Pulmonary artery endothelial cell (primary cell): Measurements from ENCODE around the gene ADGRL2. TPM values are rescaled to one million over a fixed set of nuclear protein-coding genes. Genes with fewer than 3 reads are reported as not detected.
"Not testable (repeated sequence)": the region's sequence is repeated elsewhere in the genome, so short reads cannot be mapped to it uniquely, and the experiment has no call there.

Experiments used
- DNase-seq: peaks from one replicate; pipeline ENCODE4 v3.0.0-alpha.2; 2011; ENCODE audit warnings: low read depth, low spot score
- total RNA-seq: library from RNA; depleted of rRNA; stranded (reverse); fragments of >200 nt; gene quantifications from 2 replicates; pipeline ENCODE4 v1.2.3, GENCODE V29; 2014

The ADGRL2 gene
- total RNA-seq, 1 donor from 2014 or later: 64.4 TPM

DNA sequence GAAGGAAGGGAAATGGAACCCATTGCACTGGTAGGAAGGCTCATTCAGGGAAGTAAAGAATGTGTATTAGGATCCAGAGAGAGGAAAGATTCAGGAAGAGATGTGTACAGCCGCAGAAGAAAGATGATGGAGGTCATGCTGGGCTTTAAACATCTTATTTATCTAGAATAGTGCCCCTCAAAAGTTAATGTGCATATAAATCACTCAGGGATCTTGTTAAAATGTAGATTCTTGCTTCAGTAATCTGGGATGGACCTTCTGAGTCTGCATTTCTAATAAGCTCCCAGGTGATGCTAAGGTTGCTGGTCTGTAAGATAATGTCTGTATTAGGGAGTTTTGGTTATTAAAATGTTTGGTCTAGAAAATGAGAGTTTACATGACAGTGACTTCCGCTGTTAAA is 46.3 kb downstream of the ADGRL2 start:
- DNase-seq: no peak

DNA sequence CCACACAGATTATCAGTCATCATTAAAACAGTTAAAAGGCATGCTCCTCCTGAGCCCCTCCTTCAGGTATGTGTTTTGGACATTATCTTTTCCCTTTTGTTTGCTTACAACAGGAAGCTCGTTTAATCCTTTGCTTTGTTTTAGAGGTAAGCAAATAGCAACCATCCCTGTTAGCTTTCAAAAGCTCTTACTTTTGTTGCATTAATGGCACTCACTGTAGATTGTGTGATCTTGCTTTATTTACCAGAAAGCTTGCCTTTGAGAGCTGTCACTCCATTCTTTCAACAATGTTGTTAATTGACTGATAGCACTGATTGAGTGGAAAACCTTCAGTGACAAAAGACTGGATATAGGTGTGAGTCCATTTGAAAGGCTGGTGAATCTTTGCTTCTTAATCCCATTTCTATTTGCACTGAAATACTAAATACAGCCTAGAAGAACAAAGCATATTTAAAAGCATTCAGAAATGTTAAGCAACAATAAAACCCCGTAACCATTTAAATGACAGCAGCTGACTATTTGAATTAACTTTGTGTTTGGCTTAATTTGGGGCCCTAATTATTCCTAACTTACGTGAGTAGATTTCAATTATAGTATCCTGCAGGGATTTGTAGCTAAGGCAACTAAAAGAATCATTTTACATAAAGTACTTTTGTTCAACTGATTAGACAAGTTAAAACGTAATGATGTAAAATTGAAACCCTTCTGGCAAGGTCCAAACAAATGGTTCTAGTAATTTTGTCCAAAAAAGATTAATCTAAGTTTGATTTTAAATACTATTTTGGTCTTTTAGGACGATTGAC is 48.3 kb downstream of the ADGRL2 start:
- DNase-seq: no peak

DNA sequence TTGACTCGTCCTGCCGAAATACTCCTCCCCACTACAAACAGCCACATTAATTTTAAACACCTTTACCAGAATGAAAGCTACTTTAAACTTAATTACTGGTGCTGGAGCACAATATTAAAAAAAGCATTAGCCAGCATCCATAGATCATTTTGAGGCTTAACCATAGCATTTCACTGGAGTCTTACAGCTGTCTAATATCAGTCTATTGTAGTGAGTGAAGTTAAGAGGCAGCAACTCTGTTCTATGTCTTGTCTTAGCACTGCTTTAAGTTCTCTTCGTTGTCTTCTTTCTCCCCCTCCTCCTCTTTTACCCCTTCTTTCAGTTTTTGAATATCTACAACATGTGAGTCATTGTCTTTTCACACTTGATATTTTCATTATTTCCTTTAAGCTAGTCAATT is 49.3 kb downstream of the ADGRL2 start:
- DNase-seq: no peak

DNA sequence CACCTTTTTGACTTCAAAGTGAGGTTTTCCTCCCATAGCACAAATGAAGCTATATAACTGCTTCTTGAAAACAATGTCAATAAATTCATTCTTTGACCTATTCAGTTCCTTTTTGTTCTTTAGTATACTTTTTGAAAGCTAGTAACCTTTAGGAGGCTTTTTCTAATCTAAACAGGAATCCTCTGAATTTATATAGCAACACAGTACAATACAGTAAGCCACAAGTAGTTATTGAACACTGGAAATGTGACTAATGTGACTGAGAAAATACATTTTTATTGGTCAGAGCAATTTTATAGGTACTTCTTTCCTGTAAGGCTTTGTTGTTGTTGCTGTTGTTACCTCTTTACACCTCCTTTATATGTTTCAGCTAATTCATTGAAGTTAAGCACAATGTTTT is 49.8 kb downstream of the ADGRL2 start:
- no peak for DNase-seq

DNA sequence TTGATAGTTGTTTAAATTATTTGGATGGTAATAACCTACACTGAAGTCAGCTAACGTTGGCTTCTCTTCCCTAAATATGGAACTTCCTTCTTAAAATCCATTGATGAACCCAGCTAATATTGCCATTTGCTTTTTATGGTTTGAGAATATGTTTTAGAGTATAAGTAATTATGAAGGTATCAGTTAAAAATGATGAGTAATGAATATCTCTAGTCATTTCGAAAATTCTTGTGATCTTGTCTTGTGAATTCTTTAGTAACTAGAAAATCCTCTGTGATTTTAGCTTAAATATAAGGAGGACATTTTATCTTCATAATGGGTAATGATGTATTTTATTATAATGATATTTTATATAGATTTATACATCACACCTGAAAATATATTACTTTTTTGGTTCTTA is 50.5 kb downstream of the ADGRL2 start:
- no peak for DNase-seq

DNA sequence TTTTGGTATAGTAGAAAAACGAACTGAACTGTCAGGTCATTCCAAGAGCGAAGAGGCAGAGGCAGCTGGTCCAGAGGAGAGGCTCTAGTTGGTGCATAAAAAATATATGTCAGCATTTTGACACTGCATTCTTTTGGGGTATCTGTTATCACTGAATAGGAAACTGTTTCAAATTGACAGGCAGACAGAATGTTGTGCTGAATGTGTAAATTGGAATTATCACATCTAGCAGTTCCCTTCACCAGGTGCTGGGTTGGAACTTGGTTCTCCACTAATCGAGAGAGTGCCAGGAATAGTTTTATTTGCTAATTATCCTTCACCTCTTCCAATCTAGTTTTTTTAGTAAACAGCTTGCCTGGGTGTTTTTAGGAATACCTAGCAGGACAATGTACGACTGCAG is 52.2 kb downstream of the ADGRL2 start:
- no peak for DNase-seq

DNA sequence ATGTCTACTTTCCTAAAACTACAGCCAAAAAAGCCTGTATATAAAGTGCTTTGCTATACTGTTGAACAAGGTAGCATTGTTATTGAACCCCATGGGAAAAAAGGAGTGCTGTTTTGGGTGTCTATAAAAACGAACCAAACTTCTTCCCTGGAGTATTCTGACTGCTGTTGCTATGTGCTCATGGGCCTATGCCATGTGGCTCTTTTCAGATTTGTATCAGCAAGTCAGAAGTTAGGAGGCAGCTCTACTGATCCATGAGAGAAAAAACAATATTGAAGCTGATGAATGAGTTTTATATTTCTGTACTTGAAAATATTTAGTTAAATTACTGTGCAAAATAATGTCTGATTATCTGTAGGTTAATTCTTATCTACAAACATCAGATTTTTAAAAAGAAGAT is 66.5 kb downstream of the ADGRL2 start:
- no peak for DNase-seq

DNA sequence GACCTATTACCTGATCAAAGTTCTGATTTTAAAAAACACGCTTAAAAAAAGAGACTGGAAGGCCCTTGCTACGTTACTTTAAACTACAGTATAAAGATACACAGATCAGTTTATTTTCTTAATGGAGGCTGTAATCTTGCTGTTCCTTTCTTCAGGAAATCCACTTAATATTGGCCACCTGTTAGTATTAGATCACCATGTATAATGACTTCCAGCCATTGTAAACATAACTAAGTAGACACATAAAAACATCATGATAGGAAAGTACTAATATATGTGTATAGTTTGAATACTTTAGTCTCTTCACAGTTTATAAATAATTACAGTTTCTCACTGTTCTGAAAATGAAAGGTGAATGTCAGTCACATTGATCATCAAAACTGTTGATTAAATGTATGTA is 68.6 kb downstream of the ADGRL2 start:
- no peak for DNase-seq

DNA sequence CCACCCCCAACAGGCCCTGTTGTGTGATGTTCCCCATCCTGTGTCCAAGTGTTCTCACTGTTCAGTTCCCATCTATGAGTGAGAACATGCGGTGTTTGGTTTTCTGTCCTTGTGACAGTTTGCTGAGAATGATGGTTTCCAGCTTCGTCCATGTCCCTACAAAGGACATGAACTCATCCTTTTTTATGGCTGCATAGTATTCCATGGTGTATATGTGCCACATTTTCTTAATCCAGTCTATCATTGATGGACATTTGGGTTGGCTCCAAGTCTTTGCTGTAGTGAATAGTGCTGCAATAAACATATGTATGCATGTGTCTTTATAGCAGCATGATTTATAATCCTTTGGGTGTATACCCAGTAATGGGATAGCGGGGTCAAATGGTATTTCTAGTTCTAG is 70.4 kb downstream of the ADGRL2 start:
- DNase-seq: not testable (repeated sequence)

DNA sequence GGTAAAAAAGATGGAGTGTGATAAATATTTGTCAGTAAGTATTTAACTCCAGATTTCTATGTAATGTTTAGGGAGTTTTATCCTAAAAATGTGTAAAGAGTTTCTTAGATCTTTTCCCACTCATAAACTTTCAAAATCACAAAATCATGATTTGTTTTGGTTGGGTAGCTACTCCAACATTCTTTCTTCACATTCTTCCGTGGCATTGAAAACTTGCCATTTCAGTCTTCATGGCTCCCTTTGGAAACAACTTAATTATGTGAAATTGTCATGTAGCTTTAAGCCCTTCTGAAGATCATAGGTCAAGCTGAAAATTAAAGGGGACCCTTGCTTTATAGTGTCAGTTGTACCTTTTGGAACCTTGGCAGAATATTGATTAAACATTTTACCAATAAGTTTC is 73.2 kb downstream of the ADGRL2 start:
- no peak for DNase-seq

DNA sequence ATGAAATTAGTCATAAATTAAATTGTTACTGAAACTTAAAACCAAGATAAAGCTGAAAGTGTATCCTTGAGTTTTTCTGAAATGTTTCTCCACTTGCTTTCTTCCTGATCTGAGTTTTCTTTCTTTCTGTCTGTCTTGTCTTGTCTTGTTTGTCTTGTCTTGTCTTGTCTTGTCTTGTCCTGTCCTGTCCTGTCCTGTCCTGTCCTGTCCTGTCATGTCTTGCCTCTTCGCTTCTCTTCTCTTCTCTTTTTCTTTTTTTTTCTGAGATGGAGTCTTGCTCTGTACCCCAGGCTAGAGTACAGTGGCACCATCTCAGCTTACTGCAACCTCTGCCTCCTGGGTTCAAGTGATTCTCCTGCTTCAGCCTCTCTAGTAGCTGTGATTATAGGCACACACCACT is 73.7 kb downstream of the ADGRL2 start:
- DNase-seq: no peak

DNA sequence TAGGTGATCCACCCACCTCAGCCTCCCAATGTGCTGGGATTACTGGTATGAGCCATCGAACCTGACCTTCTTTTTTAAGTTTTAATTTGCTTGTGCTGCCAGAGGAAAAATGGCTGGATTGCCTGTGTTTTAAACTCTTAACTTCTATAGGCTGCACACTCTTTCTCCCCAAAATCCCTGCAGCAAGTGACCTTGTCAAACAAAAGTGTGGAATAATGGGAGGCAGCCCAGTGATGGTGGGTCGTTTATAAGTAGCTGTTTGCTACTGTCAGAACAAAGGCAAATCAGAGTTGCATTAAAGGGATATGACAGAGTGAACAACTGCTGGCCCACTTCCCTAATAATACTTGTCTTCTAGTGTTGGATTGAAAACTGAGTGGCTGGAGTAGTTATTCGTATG is 74.2 kb downstream of the ADGRL2 start:
- no peak for DNase-seq

DNA sequence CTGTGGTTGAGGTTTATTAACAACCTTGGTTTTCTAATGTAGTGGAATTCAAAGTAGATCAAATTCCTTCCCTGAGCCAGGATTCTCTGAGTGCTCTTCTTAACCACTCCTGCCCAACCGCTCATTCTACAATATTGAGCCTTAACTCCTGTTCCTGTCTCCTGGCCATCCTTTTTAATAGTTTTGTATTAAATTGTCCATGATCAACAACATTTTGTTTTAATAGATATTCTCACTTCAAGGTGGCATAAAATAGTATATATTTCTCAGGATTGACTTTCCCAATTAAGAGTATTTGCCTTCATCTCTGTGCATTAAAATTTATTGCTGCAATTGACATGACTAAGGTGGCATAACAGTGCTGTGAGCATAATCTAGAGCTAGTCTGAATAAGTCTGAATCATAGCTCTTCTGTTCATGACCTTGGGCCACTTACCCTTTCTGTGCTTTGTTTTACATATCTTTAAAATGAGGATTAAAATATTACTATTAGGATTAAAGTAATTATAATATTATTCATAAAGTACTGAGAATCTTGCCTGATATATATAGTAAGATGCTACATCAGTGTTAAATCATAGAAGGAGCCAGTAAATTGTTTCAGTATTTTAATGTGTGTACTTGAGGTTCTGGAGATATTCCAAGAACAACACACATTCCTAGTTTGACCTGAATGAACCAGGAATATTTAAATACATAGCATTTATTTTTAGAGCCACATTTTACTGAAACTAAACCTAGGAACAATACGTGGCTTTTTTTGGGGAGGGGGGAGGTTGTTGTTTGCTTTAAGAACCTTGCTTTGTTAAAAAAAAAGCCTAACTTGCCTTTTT is 76.4 kb downstream of the ADGRL2 start:
- no peak for DNase-seq

DNA sequence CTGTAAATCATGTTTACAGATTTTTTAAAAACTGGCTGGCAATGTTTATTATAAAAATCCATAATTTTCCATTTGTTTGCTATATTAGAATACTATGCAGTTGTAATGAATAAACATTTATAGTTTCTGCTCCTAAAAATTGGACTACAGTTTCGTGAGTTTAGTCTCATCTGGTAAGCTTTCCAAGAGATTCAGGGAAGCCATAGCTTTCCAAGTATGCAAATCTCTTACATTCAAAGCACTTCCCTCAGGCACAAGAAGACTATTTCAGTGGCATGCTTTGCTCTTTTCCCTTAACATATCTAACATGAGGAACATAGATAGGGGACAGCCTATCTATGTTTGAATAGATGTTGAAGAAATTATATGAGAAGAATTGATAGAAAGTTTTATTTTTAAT is 77.2 kb downstream of the ADGRL2 start:
- no peak for DNase-seq

DNA sequence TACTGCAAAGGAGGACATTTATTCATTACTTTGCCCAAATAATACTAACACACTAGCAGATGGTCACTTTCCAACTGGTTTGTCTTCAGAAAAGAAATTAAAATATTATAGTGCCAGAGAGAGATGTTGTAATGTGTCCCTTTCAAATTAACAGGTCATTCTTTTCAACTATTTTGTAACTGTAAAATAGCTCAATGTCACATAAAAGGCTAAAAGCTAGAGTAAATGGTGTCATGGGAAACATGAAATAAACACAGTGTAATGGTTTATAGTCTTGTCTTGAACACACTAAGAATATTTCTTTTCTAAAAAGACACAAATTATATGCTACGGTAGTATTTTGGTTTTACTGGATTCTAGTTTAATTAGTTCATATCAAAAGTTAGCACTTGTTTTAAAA is 77.8 kb downstream of the ADGRL2 start:
- DNase-seq: no peak

DNA sequence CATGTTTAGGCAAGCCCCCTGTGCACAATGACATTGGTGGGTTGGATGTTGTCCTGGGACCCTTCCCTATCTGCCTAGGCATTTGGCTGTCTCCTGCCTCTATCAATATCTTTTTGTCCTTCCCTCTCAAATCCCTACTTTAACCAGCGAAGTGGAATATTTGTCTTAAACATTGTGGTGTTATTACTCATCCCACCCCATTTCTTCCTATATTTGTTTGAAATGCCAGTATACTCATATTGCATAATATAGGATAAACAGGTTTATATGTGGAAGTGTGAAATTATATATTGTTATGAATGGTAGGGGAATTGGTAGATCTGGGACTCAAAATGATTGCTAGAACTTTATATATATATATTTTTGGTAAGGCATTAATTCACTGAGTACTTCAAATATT is 80.0 kb downstream of the ADGRL2 start:
- no peak for DNase-seq

DNA sequence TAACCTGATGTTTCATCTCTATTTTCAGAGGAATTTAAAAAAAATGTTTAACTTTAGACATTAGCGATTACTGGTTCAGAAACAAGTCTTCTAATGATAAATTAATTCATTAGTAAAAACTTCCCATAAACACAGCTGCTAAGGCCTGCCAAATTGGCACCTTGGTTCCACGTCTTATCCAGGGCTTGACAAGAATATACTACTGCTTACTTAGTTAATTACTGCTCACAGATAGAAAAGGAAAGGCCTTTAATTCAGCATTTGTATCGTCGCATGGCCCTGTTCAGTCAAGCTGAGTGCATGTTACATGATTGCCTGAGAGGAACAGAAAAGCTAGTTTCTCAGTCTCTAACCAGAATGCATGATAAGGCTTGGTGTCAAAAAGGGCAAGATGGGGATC is 84.6 kb downstream of the ADGRL2 start:
- no peak for DNase-seq

DNA sequence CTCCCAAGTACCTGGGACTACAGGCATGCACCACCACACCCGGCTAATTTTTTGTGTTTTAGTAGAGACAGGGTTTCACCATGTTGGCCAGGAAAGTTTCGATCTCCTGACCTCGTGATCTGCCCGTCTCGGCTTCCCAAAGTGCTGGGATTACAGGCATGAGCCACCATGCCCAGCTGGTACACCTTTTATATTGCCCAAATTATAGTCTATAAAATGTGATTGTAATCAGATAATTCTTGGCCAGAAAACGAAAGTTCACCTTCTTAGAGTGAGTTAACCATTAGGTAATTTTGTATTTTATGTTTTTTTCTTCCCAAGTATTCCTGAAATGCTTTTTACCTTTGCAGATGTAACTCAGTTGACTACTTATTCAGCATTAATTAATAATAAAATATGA is 85.6 kb downstream of the ADGRL2 start:
- not testable (repeated sequence) for DNase-seq

DNA sequence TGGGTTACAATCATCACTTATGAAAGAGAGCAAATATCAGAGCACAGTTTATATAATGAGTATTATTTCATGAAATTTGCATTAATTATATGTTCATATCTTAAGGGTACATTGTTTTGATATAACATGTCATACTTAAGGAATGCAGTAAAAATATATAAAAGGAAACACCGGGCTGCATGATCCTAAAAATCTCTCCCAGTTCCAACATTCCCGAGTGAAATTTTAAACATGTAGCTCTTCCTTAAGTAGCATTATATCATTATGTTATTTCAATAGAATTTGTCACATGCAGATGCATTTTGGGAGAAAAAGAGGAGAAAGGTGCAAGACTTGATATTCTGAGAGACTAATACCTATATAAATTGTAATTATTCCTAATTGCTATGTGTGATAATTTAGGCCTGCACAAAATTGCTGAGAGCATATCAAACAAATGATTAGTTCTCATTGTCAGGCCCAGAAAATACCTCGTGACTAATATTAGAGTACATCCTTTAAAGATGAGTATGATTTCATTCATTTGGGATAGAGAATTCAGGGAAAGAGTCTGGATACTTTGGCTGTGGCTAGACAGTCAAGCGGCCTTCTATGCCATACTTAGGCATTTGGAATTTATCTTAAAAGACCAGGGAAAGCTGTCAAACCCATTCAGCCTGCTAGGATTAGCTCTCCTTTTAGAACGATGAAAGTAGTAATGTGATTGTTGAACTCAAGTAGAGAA is 86.8 kb downstream of the ADGRL2 start:
- no peak for DNase-seq

DNA sequence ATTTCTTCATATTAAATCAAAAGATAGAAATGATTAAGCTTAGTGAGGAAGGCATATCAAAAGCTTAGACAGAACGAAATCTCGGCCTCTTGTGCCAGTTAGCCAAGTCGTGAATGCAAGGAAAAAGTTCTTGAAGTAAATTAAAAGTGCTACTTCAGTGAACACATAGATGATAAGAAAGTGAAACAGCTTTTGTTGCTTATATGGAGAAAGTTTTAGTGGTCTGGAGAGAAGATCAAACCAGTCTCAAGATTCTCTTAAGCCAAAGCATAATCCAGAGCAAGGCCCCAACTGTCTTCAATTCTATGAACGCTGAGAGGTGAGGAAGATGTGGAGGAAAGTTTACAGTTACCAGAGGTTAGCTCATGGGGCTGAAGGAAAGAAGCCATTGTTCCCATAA is 88.4 kb downstream of the ADGRL2 start:
- DNase-seq: no peak

DNA sequence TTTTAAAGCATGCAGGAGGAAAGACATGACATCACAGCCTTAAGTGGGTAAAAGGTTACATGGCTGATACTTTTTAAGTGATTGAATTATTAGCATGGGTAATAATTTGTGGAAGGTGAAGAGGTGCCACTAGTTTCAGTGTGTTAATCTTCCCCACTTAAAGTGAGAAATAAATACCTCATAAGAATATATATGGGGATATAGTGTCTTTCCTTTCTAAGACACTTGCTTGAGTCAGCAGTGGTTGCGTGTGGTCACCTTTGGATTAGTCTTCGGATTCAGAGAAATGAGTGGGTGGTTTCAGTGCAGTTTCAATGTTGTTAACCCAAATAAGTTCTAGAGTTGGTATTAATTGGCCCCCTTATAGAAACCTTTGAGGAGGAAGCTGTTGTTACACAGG is 94.1 kb downstream of the ADGRL2 start:
- DNase-seq: no peak

DNA sequence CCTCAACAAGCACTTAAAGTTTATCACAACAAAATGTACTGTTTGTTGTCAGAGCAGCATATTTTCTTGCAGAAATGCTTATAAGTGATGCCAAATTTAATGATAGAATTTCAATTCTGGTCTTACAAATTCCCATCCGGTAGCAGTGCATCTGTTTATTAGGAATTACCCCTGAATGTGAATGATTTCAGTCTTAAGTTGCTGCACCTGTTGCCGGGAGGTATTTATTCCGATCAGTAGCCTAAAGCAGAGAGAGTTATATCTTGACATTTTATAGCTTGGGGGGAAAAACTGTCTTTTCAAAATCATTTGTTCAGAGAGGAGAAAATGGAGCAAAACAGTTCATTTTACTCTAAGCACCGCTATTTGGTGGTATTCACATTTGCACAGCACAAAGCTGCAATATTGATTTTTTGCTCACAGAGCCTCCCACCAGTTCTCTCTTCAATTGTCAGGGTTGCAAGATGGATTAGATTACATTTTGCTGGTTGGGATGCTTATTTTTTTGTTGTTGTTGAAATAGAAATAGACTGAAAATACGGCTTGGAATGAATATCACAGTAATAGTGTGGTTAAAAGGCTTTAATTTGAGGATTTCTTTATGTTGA is 98.6 kb downstream of the ADGRL2 start:
- no peak for DNase-seq
